ENCODE results near the gene LY6G6F.

DNA sequence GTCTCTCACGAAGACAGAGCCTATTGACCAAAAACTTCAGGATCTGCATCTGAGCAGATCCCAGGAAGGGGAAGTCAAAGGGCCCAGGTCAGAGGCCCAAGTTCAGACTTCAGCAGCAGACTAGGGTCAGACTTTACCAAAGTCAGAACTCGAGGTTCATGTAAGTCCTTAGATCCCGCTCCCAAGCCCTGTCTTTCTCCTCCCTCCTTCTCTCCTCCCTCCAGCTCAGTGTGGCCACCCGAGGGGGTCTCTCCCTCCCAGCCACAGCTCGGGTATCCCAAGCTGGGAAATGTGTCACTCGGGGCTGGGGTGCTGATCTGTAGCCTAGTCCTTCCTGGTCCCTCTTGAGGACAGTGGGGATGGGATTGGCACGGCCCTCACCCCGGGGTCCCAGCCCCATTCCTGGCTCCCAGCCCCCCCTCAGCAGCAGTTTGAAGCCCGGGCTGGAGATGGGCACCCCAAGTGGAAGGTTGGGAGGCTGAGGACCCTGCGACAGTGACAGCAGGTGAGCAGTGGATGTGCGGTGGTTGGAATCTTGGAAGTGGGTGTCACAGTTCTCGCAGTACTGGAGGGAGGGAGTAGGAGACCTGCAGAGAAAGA, 44.4 kb upstream of the LY6G6F start:
- TF ChIP-seq, protein P1, sequence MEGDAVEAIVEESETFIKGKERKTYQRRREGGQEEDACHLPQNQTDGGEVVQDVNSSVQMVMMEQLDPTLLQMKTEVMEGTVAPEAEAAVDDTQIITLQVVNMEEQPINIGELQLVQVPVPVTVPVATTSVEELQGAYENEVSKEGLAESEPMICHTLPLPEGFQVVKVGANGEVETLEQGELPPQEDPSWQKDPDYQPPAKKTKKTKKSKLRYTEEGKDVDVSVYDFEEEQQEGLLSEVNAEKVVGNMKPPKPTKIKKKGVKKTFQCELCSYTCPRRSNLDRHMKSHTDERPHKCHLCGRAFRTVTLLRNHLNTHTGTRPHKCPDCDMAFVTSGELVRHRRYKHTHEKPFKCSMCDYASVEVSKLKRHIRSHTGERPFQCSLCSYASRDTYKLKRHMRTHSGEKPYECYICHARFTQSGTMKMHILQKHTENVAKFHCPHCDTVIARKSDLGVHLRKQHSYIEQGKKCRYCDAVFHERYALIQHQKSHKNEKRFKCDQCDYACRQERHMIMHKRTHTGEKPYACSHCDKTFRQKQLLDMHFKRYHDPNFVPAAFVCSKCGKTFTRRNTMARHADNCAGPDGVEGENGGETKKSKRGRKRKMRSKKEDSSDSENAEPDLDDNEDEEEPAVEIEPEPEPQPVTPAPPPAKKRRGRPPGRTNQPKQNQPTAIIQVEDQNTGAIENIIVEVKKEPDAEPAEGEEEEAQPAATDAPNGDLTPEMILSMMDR (conservative IDR thresholded peaks at IDR 0.05; ENCODE audit: low read depth in 2 of 2): no peak
- TF ChIP-seq EZH2 (IDR thresholded peaks at IDR 0.05; ENCODE audit: low read depth, unreplicated experiment) (no peak), JUNB (IDR thresholded peaks at IDR 0.05; ENCODE audit: unreplicated experiment) (no peak), POLR2AphosphoS5 (IDR thresholded peaks at IDR 0.05; ENCODE audit: low read depth) (no peak), CREB1 (CRISPR knock-in tag; IDR thresholded peaks at IDR 0.05; ENCODE audit: low read depth) (no peak), EZH2phosphoT487 (IDR thresholded peaks at IDR 0.05; ENCODE audit: unreplicated experiment) (no peak), ZNF331 (CRISPR knock-in tag; IDR thresholded peaks at IDR 0.05; ENCODE audit: low read depth) (no peak), NANOG (IDR thresholded peaks at IDR 0.05; ENCODE audit: borderline replicate concordance) (no peak)
- TF ChIP-seq, protein P2, sequence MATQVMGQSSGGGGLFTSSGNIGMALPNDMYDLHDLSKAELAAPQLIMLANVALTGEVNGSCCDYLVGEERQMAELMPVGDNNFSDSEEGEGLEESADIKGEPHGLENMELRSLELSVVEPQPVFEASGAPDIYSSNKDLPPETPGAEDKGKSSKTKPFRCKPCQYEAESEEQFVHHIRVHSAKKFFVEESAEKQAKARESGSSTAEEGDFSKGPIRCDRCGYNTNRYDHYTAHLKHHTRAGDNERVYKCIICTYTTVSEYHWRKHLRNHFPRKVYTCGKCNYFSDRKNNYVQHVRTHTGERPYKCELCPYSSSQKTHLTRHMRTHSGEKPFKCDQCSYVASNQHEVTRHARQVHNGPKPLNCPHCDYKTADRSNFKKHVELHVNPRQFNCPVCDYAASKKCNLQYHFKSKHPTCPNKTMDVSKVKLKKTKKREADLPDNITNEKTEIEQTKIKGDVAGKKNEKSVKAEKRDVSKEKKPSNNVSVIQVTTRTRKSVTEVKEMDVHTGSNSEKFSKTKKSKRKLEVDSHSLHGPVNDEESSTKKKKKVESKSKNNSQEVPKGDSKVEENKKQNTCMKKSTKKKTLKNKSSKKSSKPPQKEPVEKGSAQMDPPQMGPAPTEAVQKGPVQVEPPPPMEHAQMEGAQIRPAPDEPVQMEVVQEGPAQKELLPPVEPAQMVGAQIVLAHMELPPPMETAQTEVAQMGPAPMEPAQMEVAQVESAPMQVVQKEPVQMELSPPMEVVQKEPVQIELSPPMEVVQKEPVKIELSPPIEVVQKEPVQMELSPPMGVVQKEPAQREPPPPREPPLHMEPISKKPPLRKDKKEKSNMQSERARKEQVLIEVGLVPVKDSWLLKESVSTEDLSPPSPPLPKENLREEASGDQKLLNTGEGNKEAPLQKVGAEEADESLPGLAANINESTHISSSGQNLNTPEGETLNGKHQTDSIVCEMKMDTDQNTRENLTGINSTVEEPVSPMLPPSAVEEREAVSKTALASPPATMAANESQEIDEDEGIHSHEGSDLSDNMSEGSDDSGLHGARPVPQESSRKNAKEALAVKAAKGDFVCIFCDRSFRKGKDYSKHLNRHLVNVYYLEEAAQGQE (IDR thresholded peaks at IDR 0.05; ENCODE audit: unreplicated experiment): no peak
- TF ChIP-seq, protein P3, sequence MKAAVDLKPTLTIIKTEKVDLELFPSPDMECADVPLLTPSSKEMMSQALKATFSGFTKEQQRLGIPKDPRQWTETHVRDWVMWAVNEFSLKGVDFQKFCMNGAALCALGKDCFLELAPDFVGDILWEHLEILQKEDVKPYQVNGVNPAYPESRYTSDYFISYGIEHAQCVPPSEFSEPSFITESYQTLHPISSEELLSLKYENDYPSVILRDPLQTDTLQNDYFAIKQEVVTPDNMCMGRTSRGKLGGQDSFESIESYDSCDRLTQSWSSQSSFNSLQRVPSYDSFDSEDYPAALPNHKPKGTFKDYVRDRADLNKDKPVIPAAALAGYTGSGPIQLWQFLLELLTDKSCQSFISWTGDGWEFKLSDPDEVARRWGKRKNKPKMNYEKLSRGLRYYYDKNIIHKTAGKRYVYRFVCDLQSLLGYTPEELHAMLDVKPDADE (IDR thresholded peaks at IDR 0.05): no peak
- TF ChIP-seq, protein P4, sequence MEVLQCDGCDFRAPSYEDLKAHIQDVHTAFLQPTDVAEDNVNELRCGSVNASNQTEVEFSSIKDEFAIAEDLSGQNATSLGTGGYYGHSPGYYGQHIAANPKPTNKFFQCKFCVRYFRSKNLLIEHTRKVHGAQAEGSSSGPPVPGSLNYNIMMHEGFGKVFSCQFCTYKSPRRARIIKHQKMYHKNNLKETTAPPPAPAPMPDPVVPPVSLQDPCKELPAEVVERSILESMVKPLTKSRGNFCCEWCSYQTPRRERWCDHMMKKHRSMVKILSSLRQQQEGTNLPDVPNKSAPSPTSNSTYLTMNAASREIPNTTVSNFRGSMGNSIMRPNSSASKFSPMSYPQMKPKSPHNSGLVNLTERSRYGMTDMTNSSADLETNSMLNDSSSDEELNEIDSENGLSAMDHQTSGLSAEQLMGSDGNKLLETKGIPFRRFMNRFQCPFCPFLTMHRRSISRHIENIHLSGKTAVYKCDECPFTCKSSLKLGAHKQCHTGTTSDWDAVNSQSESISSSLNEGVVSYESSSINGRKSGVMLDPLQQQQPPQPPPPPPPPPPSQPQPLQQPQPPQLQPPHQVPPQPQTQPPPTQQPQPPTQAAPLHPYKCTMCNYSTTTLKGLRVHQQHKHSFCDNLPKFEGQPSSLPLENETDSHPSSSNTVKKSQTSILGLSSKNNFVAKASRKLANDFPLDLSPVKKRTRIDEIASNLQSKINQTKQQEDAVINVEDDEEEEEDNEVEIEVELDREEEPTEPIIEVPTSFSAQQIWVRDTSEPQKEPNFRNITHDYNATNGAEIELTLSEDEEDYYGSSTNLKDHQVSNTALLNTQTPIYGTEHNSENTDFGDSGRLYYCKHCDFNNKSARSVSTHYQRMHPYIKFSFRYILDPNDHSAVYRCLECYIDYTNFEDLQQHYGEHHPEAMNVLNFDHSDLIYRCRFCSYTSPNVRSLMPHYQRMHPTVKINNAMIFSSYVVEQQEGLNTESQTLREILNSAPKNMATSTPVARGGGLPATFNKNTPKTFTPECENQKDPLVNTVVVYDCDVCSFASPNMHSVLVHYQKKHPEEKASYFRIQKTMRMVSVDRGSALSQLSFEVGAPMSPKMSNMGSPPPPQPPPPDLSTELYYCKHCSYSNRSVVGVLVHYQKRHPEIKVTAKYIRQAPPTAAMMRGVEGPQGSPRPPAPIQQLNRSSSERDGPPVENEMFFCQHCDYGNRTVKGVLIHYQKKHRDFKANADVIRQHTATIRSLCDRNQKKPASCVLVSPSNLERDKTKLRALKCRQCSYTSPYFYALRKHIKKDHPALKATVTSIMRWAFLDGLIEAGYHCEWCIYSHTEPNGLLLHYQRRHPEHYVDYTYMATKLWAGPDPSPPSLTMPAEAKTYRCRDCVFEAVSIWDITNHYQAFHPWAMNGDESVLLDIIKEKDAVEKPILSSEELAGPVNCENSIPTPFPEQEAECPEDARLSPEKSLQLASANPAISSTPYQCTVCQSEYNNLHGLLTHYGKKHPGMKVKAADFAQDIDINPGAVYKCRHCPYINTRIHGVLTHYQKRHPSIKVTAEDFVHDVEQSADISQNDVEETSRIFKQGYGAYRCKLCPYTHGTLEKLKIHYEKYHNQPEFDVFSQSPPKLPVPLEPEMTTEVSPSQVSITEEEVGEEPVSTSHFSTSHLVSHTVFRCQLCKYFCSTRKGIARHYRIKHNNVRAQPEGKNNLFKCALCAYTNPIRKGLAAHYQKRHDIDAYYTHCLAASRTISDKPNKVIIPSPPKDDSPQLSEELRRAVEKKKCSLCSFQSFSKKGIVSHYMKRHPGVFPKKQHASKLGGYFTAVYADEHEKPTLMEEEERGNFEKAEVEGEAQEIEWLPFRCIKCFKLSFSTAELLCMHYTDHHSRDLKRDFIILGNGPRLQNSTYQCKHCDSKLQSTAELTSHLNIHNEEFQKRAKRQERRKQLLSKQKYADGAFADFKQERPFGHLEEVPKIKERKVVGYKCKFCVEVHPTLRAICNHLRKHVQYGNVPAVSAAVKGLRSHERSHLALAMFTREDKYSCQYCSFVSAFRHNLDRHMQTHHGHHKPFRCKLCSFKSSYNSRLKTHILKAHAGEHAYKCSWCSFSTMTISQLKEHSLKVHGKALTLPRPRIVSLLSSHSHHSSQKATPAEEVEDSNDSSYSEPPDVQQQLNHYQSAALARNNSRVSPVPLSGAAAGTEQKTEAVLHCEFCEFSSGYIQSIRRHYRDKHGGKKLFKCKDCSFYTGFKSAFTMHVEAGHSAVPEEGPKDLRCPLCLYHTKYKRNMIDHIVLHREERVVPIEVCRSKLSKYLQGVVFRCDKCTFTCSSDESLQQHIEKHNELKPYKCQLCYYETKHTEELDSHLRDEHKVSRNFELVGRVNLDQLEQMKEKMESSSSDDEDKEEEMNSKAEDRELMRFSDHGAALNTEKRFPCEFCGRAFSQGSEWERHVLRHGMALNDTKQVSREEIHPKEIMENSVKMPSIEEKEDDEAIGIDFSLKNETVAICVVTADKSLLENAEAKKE (CRISPR knock-in tag; IDR thresholded peaks at IDR 0.05): no peak
